MV-4-11 (cell line): ENCODE data around the gene PARP16.
"Not testable (repeated sequence)": the region's sequence is repeated elsewhere in the genome, so short reads cannot be mapped to it uniquely, and the experiment has no call there.

Experiments used
- DNase-seq: peaks from one replicate; lab custom pipeline; 2025; lab: John Stamatoyannopoulos, UW

The PARP16 gene

DNA sequence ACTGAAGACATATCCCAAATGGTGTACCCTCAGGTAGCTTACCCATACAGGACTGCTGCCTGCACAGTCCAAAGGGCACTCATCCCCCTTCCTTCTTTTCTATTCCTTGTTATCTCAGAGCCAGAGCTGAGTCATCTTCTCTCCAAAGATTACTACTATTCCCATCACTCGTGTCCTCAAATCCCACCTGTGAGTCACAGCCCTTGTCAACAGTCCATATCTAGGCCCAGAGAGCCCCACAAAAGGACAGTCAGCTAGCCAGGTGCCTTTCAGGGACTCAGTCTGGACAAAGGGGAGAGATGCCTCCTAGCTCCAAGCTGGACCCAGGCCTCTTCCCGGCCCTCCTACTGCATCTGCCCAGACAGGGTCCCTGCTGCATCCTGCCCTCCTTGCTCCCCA, 11.0 kb downstream of the PARP16 start:
- DNase-seq, result no peak

DNA sequence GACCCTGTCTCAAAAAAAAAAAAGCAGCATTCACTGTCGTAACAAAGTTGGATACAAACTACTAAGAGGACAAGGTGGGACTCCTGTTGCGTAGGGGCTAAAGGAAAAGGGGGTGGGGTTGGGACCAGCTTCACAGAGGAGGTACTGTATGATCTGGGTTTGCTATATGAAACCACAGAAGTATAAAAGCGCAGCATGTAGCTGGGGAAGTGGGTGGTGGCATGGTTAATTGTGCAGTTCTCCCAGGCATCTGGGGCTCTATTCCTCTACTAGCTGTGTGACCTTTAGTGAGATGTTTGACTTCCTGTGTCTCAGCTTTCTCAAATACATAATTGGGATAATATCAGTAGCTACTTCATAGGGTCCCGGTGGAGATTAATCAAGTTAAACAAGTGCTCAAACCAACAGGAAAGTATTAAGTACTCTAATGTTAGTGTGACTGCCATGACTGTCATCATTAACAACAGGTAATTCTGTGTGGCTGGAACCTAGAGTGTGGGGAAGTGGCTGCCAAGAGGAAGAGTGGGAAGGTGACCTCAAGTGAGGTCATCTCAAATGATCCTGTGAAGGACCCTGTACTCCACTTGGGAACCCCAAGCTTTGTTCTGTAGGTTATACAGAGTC, 11.5 kb downstream of the PARP16 start:
- no peak for DNase-seq

GRCh38 chr15:65270811-65271545, 15.7 kb downstream of the PARP16 start:
- peak; percentile 62 for DNase-seq

DNA sequence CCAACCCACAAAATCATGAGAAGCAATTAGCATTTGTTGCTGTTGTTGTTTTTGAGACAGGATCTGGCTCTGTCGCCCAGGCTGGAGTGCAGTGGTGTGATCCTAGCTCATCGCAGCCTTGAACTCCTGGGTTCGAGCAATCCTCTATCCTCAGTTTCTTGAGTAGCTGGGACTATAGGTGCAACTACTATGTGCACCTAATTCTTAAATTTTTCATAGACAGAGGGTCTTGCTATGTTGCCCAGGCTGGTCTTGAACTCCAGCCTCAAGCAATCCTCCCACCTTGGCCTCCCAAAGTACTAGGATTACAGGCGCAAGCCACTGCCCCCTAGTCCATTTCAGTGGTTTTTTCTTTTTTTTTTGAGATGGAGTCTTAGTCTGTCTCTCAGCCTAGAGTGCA, 18.3 kb downstream of the PARP16 start:
- no peak for DNase-seq

GRCh38 chr15:65266469-65266868, 20.2 kb downstream of the PARP16 start:
- DNase-seq, result no peak

- DNase-seq, result no peak
Measured at GRCh38 chr15:65264863-65265430, 21.7 kb downstream of the PARP16 start.

GRCh38 chr15:65263313-65263712, 23.4 kb downstream of the PARP16 start:
- no peak for DNase-seq

- no peak for DNase-seq
Measured at GRCh38 chr15:65260968-65261367, 25.7 kb downstream of the PARP16 start.

- no peak for DNase-seq
Measured at GRCh38 chr15:65259367-65259797, 27.3 kb downstream of the PARP16 start.

- DNase-seq, result no peak
Measured at GRCh38 chr15:65258375-65259262, 28.1 kb downstream of the PARP16 start.

DNA sequence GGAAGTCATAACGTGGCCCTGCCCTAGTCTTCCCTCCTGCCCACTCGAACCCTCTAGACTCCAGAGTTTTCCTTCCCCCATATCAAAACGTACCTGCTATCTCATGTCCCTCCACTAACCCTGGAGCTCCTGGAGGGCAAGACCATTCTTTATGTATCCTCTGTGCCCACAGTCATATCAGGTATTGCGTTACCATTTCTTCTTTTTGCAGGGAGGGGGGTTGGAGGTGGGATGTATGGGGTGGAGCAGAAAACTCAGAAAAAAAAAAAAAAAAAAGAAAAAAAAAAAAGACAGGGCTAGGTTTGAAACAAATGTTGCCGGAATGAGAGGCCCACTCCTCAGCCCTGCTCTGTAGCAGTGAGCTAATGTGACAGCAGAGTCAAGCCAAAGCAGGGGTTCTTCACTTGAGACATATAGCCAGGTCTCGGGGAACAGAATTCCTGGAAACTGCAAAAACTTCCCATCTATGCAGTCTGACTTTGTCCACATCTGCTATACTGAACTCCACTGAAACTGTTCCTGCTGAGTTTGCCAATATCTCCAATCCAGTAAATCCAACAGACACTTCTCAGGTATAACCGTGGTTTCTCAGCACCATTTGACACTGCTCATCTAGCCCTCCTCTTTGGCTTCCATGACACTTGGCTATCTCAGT, 31.1 kb downstream of the PARP16 start:
- DNase-seq, result no peak

GRCh38 chr15:65254758-65255157, 31.9 kb downstream of the PARP16 start:
- no peak for DNase-seq

DNA sequence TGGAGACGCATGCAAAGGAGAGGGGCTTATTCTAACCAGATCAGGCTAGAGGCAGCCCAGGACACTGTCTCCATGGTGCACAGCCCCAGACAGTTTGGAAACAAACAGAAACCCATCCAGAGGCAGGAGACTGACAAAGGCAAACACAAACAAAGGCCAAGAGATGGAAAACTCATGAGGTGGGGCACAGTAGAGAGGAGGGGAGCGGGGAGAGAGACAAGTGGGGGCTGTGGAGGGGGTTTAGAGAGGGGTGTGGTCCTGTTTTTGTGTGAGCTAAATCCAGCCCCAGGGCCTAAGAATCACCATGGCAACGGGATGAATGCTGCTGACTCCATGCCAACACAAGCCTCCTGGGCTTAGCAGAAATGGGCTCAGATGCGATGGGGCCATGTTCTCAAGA, 32.3 kb downstream of the PARP16 start:
- DNase-seq, result no peak

DNA sequence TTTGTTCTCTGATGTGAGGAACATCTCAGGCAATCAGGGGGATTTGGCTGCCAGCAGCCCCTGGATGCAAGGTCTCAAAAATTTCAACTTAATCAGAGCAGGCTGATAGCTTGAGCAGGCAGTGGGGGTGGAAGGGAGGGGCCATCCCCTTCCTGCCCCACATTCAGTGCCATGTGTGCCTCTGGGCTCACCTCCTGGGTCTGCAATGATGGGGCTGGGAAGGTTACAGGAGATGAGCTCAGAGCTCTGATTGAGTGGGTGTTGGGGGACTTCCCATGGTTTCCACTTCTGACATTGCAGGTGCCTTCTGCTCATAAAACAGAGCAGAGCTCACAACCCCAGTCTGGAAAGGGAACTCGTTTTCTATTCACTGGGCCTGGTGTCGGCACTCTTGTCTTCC, 37.0 kb downstream of the PARP16 start:
- DNase-seq, result no peak

DNA sequence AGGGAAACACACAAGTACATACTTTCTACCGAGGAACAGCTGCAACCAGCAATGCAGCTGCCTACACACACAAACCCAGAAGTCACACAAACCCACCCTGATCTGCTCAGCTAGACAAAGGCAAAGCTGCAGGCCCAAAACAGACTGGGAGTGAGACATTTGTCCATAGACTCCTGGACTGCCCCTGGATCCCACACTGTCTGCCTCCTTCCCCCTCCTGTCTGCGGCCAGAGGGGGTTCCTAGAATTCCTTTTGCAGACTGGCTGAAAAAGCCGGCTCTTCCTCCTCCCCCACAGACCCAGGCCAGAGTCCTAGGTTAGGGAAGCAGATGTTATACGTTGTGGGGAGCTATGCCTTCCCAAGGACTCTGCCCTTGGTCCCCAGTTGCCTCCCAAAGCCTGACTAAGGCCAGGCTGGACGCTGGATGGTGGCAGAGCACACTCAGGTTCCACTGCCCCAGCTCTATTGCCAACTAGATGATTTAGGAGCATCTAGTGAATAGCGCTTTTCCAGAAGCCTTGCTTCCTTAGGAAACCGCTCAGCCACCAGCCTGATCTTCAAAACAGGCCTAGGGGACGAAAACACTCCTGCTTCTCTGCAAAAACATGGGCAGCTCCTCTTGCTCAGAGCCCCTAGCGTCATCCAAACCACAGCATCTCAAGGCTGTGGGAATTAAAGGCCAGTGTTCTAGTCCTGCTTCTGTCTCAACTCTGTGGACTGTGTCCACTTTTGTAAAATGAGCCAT, 38.0 kb downstream of the PARP16 start:
- DNase-seq, result no peak

DNA sequence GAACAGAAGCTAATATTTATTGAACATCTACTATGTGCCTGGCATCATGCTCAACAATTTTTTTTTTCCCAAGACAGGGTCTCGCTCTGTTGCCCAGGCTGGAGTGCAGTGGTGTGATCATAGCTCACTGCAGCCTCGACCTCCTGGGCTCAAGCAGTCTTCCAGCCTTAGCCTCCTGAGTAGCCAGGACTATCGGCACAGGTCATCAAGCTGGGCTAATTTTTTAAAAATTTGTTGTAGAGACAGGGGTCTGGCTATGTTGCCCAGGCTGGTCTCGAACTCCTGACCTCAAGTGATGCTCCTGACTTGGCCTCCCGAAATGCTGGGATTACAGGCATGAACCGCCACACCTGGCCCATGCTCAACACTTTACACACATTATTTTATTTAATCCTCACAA, 39.7 kb downstream of the PARP16 start:
- no peak for DNase-seq

- DNase-seq, result no peak
Measured at GRCh38 chr15:65246026-65246714, 40.5 kb downstream of the PARP16 start.

DNA sequence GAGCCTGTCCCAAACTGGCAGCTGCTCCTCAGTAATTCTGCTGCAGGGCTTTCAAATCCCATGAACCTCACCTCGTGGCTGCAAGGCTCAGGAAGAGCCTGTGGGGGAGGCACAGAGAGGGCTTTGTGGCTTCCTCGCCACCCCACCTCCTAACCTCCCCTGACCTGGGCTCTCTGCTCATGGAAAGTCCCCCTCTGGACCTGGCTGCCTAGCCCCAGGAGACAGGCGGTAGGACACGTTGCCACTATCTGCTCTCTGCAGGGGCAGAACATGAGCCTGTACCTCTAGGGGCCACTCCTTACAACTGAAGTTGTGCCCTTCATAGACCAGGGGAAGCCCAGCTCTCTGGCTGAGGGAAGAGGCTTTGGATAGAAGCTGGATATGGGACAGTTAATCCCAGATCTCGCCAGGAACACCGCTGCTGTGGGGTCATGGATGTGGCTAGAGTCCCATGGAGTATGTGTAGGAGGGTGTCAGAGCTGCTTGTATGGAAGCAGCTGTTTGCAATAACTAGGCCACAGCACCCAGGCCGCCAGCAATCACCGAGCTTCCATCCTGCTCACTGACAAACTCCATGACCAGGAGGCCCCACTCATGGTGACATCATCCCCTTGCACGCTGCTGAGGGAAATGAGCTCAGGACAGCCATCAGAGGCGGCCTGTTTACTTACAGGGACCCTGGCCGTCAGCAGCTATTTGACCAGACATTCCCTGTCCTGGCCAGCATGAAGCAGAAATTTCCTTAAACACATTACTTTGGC, 41.4 kb downstream of the PARP16 start:
- DNase-seq, result no peak

- no peak for DNase-seq
Measured at GRCh38 chr15:65244638-65245037, 42.0 kb downstream of the PARP16 start.

- not testable (repeated sequence) for DNase-seq
Measured at GRCh38 chr15:65236443-65236842, 50.2 kb downstream of the PARP16 start.
